GM18511 (cell line): ENCODE data around the gene KRT80.

ENCODE experiments used
- ATAC-seq: cut with Tn5 transposase; IDR thresholded peaks from one replicate; pipeline ENCODE4 v1.9.1; 2021; ENCODE audit warnings: mild to moderate bottlenecking, moderate library complexity; ENCODE audit not compliant: unreplicated experiment

KRT80 gene

DNA sequence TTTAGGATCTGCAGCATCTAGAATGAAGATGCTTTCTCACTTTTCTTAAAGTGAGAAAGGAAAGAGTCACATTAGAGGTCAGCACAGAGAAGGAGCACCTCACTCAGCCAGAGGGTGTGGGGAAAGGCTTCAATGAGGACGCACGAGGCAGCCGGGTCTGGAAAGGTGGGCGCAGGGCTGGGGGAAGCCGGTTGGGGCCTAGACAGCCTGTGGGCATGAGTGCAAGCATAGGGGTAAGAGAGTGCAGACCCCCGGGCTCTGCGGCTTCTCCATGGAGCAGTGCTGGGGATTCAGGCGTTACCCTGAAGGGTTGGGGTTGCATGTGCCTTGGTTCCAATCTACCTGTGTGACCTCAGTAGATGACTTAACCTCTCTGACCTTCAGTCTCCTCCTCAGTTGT is 49.9 kb downstream of the KRT80 start:
- ATAC-seq, result no peak

DNA sequence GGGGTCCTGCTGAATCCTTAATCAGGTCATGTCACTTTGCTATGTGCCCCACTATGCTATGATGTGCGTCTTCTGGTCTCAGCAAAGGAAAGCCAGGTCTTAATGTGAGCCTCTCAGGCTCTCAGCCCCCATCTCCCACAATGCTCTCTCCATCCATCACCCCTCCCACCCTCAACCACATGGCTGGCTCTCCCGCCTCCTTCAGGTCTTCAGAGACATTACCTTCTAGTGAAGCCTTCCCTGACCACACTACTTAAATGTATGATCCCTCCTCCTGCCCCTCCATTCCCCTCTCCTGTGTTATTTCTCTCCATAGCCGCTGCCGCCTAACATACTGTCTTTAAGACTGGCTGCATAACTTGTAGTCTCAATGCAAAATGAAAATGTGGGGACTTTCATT is 50.5 kb downstream of the KRT80 start:
- ATAC-seq, result no peak

DNA sequence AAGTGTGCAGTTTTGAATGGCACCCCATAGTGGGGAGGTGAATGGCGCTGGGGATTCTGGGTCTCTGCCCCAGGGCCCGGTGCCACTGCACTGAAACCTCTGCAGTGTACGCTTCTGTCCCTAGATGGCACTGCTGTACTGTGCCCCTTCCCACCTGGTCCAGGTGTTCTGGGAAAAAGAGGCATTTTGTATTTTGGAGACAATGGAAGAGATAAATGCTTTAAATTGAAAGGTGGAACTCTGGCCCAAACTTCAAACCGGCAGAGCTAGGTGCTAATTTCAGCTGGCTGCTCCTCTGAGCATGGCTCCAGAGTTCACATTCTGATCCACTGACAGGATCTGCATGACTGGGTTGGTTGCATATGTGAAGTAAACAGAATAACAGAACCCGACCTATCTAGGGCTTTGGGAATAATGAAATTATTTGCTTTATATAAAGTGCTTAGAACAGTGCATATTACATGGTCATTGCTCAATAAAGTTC is 52.2 kb downstream of the KRT80 start:
- ATAC-seq, result no peak

GRCh38 chr12:52139147-52139546 is 52.7 kb downstream of the KRT80 start:
- ATAC-seq, result no peak

DNA sequence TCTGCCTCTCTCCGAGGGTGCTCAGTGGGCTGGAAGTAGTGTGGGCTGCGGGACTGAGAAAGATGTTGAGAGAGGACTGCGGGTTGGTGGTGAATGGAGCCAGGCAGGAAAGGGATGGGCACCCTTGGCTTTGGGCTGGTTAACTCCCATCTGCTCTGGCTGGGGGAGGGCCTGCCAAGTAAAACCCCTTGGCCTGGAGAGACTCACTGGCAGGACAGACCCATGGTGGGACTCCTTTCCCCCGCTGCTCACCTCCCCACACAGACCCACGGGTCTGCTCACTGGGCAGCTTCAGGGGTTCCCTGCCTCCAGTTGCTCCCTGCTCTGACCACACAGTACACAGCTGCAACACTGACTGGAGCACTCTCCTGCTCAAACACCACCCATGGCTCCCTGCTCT is 54.1 kb downstream of the KRT80 start:
- ATAC-seq, result no peak

DNA sequence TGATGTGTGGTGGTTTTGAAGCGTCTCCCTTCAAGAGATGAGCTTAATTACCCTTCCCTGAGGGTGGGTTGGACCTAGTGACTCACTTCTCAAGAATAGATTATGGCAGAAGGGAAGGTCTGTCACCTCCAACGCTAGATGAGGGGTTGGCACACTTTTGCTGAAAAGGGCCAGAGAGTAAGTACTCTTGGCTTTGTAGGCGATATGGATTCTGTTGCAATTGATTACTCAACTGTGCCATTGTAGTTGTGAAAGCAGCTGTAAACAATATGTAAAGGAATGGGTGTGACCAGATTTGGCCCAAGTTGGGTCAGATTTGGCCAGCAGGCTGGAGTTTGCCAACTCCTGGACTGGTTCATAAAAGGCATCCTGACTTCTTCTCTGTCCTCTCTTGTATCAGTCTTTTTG is 59.1 kb downstream of the KRT80 start:
- no peak for ATAC-seq

- ATAC-seq, result no peak
These were observed 61.1 kb downstream of the KRT80 start for GRCh38 chr12:52130711-52131110.

- no peak for ATAC-seq
These were observed 63.9 kb downstream of the KRT80 start for GRCh38 chr12:52127683-52128450.

GRCh38 chr12:52126605-52127578 is 64.9 kb downstream of the KRT80 start:
- no peak for ATAC-seq

- no peak for ATAC-seq
These were observed 65.7 kb downstream of the KRT80 start for GRCh38 chr12:52126050-52126604.

- ATAC-seq, result no peak
These were observed 66.3 kb downstream of the KRT80 start for GRCh38 chr12:52125476-52125900.

DNA sequence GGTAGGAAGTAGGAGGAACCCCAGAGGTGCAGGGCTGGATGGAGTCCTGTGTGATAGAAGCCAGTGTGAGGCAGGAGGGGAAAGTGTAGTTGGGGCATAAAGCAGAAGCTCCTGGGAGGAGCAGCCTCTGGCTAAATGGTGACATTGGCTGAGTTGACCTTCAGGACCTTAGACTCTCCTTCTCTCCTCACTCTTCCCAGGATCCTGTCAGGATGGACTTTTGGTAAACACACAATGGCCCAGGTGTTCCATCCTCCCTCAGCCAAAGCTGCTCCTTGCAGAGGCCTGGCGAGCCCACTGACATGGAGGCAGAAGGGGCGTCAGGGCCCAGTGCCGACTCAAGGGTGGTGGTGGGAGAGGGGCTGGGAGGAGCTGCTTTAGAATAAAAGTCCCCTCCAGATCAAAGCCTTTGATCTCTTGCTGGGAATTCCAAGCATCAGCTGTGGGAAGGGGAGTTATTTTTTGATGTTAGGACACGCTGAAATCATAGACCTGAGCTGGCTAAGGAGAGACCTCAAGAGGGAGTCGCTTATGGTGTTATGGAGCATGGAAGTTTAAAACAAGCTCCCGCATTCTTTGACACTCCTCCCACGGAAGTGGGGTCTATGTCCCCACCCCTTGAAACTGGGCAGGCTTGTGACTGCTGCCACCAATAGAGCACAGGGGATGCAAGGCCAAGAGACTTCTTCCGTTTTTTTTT is 68.2 kb downstream of the KRT80 start:
- ATAC-seq, result no peak

GRCh38 chr12:52122904-52123303 is 68.9 kb downstream of the KRT80 start:
- no peak for ATAC-seq

- no peak for ATAC-seq
These were observed 69.3 kb downstream of the KRT80 start for GRCh38 chr12:52122540-52122871.

DNA sequence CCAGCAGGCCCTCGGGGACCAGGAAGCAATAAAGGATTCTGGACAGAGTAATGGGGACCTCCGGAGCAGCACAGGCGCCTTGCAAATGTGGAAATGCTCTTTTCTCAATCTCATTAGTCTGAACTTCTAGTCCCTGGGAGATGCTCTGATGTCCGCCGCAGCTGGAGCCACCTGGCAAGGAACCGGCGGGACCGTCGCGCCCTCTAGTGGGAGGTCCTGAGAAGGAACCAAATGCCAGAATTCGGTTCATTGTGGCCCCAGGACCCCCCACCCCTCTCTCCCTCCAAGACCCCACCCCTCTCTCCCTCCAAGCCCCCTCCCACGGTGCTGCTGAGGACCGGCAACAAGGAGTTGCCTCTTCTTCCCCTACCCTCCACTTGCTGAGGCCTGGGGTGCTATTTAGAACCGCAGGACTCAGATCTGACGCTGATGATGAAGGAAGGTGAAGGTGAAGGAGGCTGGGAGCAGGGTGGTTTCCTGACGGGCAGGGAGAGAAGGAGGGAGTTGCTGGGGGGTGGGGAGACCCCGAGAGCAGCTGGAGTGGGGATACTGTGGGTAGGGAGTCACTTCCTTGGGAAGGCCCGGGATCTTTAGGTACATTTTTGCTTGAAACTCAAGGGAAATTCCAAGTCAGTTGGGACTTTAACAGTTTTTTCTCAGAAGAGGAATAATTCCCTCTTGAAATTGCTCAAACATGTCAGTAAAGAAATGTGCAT is 69.8 kb downstream of the KRT80 start:
- no peak for ATAC-seq

DNA sequence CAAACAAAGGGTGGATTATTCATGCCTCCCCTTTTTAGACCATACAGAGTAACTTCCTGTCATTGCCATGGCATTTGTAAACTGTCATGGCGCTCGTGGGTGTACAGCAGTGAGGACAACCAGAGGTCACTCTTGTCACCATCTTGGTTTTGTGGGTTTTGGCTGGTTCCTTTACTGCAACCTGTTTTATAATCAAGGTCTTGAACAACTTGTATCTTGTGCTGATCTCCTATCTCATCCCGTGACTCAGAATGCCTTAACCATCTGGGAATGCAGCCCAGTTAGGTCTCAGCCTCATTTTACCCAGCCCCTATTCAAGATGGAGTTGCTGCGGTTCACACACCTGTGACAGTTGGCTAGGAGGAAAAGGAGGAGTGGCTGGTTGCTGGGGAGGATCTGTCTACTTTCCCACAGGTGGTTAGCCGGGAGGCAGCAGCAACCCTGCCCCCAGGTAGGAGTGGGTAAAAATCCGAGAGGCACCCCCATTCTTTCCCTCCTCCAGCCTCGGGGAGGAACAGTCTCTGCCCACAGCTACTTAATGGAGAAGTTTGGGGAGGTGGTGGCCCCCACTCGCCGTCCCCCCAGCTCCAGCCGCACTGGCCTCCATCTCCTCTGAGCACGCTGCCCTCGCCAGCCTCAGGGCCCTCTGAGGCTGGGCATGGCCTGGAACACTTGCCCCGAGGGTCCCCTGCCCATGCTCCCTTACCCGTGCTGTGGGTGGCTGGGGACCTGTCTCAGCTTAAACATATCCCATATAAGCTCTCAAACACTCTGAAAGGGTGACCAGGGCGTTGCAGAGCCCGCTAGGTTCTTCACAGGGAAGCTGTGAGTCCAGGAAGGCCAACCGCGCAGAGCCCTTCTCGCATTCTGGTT is 70.6 kb downstream of the KRT80 start:
- ATAC-seq, result no peak

DNA sequence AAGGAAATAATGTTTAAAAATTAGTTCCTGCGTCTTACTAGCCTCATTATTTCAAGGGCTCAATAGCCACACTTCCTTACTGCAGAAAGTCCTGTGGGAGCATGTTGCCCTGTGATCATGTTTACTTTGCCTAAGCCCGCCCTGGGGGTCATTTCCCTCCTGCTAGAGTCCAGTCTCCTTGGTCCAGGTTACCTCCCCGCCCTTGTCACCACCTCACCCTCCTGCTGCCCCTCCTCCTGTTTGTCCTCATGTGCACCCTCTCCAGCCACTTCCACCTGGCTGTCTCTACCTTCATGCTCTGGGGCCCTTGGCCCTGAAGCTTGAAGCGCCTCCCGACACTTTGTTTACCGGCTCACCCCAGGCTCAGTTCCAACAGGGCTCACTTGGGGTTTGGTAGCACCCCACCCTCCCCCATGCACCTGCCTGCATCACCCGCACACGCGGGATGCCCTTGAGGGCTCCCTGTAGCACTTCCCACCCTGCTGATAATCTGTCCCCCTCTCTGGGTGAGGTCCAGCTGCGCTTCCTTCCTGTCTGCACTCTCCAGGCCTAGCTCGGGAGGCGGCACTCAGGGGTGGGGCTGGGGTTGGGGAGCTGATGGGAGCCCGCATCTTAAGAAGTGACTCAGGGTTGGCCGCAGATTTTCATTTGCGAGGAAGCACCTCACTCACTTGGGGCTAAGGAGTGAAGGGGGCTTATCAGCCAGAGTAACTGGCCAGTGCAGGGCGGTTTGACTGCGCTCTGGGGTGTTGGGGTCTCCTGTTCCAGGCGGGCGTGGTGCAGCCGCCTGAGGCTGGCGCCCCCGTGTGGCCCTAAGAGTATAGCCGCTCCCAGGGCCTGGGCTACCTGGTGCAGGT is 72.2 kb downstream of the KRT80 start:
- no peak for ATAC-seq
